ENCODE results near the gene RFT1. TPM values are rescaled to one million over a fixed set of nuclear protein-coding genes. Genes with fewer than 3 reads are reported as not detected.

RFT1 gene
- total RNA-seq, 1 experiment from 2014 or later: 35.7 TPM

DNA sequence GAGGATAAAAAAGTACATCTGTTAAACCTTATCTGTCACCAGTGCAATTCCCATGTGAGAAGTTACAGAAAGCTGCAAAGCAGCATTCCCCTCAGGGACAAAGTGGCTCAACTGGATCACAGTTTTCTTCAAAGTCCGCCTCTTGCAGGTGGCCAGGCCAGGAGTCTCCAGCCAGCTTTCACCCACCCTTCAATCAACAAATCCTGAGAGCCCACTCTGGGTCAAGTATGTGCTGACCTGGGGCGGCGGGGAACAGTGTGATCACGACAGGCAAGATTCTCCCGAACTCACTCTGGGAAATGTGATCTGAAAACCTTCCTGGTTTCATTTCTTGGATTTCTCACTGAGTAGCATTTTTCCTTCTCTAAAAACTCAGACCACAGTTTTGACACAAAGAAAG is 39.2 kb downstream of the RFT1 start:
- H3K36me3 ChIP-seq (ENCODE audit: control insufficient read depth, insufficient read depth, low read length): peaks cover 6% of the 10 kb centered on the region
- no peaks in the 10 kb centered on the region for H3K9me3 ChIP-seq
- DNase-seq: no peak
- ChIA-PET POLR2A (no interaction called here), CTCF (no interaction called here)
- no peaks in the 10 kb centered on the region for H3K4me1 Mint-ChIP-seq (ENCODE audit: low read depth, unreplicated experiment)
- BruUV-seq (replicated peaks): no TSS peak
- no peak overlapping the region for H3K27ac Mint-ChIP-seq (ENCODE audit: unreplicated experiment)
- H3K4me3 ChIP-seq (ENCODE audit: low read depth, low read length): no peak overlapping the region
- peaks cover 10% of the 10 kb centered on the region for H3K36me3 Mint-ChIP-seq (ENCODE audit: insufficient read depth, unreplicated experiment)
- no peaks in the 10 kb centered on the region for H3K27me3 ChIP-seq (replicated peaks; ENCODE audit: control insufficient read depth, insufficient read depth, low read length)
- TF ChIP-seq, protein P1, sequence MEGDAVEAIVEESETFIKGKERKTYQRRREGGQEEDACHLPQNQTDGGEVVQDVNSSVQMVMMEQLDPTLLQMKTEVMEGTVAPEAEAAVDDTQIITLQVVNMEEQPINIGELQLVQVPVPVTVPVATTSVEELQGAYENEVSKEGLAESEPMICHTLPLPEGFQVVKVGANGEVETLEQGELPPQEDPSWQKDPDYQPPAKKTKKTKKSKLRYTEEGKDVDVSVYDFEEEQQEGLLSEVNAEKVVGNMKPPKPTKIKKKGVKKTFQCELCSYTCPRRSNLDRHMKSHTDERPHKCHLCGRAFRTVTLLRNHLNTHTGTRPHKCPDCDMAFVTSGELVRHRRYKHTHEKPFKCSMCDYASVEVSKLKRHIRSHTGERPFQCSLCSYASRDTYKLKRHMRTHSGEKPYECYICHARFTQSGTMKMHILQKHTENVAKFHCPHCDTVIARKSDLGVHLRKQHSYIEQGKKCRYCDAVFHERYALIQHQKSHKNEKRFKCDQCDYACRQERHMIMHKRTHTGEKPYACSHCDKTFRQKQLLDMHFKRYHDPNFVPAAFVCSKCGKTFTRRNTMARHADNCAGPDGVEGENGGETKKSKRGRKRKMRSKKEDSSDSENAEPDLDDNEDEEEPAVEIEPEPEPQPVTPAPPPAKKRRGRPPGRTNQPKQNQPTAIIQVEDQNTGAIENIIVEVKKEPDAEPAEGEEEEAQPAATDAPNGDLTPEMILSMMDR (IDR thresholded peaks at IDR 0.05; ENCODE audit: insufficient read depth in 1 of 2, low read depth in 1 of 2, low read length in 1 of 2, severe bottlenecking in 1 of 2, unreplicated experiment in 1 of 2): no peak
- intact Hi-C loops (cut with micrococcal nuclease; ENCODE audit: unreplicated experiment): no loop called here
- no peaks in the 10 kb centered on the region for H3K27me3 Mint-ChIP-seq (ENCODE audit: insufficient read depth, unreplicated experiment)
- peaks cover 3% of the 10 kb centered on the region; the same call in 1 of the 2 replicates for H3K4me1 ChIP-seq
- no peak overlapping the region for H3K4me3 Mint-ChIP-seq (ENCODE audit: unreplicated experiment)
- H3K9me3 Mint-ChIP-seq (ENCODE audit: unreplicated experiment): no peaks in the 10 kb centered on the region

- POLR2A ChIA-PET: no interaction called here
- Histone ChIP-seq H3K9me3 (no peaks in the 10 kb centered on the region), H3K4me3 (ENCODE audit: low read depth, low read length) (no peak overlapping the region), H3K27me3 (replicated peaks; ENCODE audit: control insufficient read depth, insufficient read depth, low read length) (no peaks in the 10 kb centered on the region), H3K36me3 (ENCODE audit: control insufficient read depth, insufficient read depth, low read length) (peaks cover 6% of the 10 kb centered on the region), H3K4me1 (peaks cover 10% of the 10 kb centered on the region)
- Mint-ChIP-seq H3K36me3 (ENCODE audit: insufficient read depth, unreplicated experiment) (peaks cover 10% of the 10 kb centered on the region), H3K27me3 (ENCODE audit: insufficient read depth, unreplicated experiment) (no peaks in the 10 kb centered on the region), H3K9me3 (ENCODE audit: unreplicated experiment) (no peaks in the 10 kb centered on the region), H3K4me3 (ENCODE audit: unreplicated experiment) (no peak overlapping the region), H3K27ac (ENCODE audit: unreplicated experiment) (no peak overlapping the region), H3K4me1 (ENCODE audit: low read depth, unreplicated experiment) (peaks cover 3% of the 10 kb centered on the region)
- intact Hi-C loops (cut with micrococcal nuclease; ENCODE audit: unreplicated experiment): no loop called here
- no TSS peak for BruUV-seq (replicated peaks)
- TF ChIP-seq, protein P1 (IDR thresholded peaks at IDR 0.05; ENCODE audit: insufficient read depth in 1 of 2, low read depth in 1 of 2, low read length in 1 of 2, severe bottlenecking in 1 of 2, unreplicated experiment in 1 of 2): no peak
- CTCF ChIA-PET: no interaction called here
- DNase-seq: no peak
Observed at GRCh38 chr3:53089511-53089910, 40.7 kb downstream of the RFT1 start.

DNA sequence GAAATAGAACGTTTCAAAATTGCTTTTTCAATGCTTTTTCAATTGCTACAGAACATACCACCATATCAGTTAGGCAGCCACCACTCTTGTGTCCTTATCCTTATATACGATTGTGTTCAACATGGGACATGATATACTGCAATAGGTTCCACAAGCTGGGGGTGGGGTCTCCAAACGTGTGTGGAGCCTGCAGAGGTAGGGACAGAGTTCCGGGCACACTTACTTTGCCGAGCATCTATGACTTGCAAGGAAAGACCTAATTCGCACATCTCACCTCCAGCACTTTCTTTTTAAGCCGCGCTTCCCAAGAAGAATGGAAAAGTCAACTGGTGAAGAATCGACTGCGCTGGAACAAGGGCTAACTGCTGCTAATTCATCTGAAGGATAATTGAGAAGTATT is 44.8 kb downstream of the RFT1 start:
- no peak for DNase-seq
- CTCF ChIA-PET: no interaction called here
- no peaks in the 10 kb centered on the region for H3K9me3 Mint-ChIP-seq (ENCODE audit: unreplicated experiment)
- peaks cover 10% of the 10 kb centered on the region for H3K36me3 Mint-ChIP-seq (ENCODE audit: insufficient read depth, unreplicated experiment)
- no TSS peak for BruUV-seq (replicated peaks)
- no peak overlapping the region for H3K27ac Mint-ChIP-seq (ENCODE audit: unreplicated experiment)
- peaks cover 6% of the 10 kb centered on the region for H3K36me3 ChIP-seq (ENCODE audit: control insufficient read depth, insufficient read depth, low read length)
- no peaks in the 10 kb centered on the region for H3K27me3 ChIP-seq (replicated peaks; ENCODE audit: control insufficient read depth, insufficient read depth, low read length)
- TF ChIP-seq, protein P1 (IDR thresholded peaks at IDR 0.05; ENCODE audit: insufficient read depth in 1 of 2, low read depth in 1 of 2, low read length in 1 of 2, severe bottlenecking in 1 of 2, unreplicated experiment in 1 of 2): no peak
- intact Hi-C loops (cut with micrococcal nuclease; ENCODE audit: unreplicated experiment): no loop called here
- peaks cover 10% of the 10 kb centered on the region for H3K4me1 Mint-ChIP-seq (ENCODE audit: low read depth, unreplicated experiment)
- H3K4me1 ChIP-seq: peaks cover 11% of the 10 kb centered on the region
- H3K4me3 ChIP-seq (ENCODE audit: low read depth, low read length): no peak overlapping the region
- H3K4me3 Mint-ChIP-seq (ENCODE audit: unreplicated experiment): no peak overlapping the region
- POLR2A ChIA-PET: no interaction called here
- H3K9me3 ChIP-seq: no peaks in the 10 kb centered on the region
- no peaks in the 10 kb centered on the region for H3K27me3 Mint-ChIP-seq (ENCODE audit: insufficient read depth, unreplicated experiment)

All from Caco-2 (cell line).